Lung (tissue), 12 donors: ENCODE results near the gene BMP8A. TPM values are rescaled to one million over a fixed set of nuclear protein-coding genes. Genes with fewer than 3 reads are reported as not detected.
"Not testable (repeated sequence)": the region's sequence is repeated elsewhere in the genome, so short reads cannot be mapped to it uniquely, and the experiment has no call there.

Source experiments
- ATAC-seq: fragments of 200-7000 bp; cut with Tn5 transposase; one replicate; pipeline ENCODE4 v1.9.1; 2020; ENCODE audit warnings: moderate number of reproducible peaks; ENCODE audit not compliant: insufficient read depth, low FRiP score
- DNase-seq, 3 donors: peaks; one replicate each; pipeline ENCODE4 v3.0.0-alpha.2; 2013 to 2017
- H3K27ac ChIP-seq, 2 donors: one replicate each; pipeline ENCODE4 v1.5.1; 2013; ENCODE audit warnings: mild to moderate bottlenecking in 2 of 2, moderate library complexity in 2 of 2, control low read depth in 1 of 2, inconsistent platforms in 1 of 2, low read depth in 1 of 2, low read length in 1 of 2
- H3K27me3 ChIP-seq, 3 donors: one replicate each; pipeline ENCODE4 v1.5.1; 2013; ENCODE audit warnings: low read length in 2 of 3; ENCODE audit not compliant: control insufficient read depth in 3 of 3, insufficient read depth in 3 of 3
- H3K36me3 ChIP-seq, 4 donors: one replicate each; pipeline ENCODE4 v1.5.1; 2013; ENCODE audit warnings: low read length in 4 of 4, mild to moderate bottlenecking in 1 of 4, moderate library complexity in 1 of 4; ENCODE audit not compliant: control insufficient read depth in 4 of 4, insufficient read depth in 4 of 4
- H3K4me1 ChIP-seq, 5 donors: one replicate each; pipeline ENCODE4 v1.5.1; 2013; ENCODE audit warnings: low read length in 5 of 5, mild to moderate bottlenecking in 2 of 5, moderate library complexity in 1 of 5; ENCODE audit not compliant: control insufficient read depth in 5 of 5, insufficient read depth in 5 of 5
- H3K4me3 ChIP-seq: one replicate; pipeline ENCODE4 v1.5.1; 2013; ENCODE audit warnings: mild to moderate bottlenecking, control low read depth, moderate library complexity
- H3K9ac ChIP-seq, 2 donors: one replicate each; pipeline ENCODE4 v1.5.1; 2013; ENCODE audit warnings: low read length in 2 of 2, control low read depth in 1 of 2; ENCODE audit not compliant: insufficient read depth in 1 of 2
- H3K9me3 ChIP-seq, 4 donors: one replicate each; pipeline ENCODE4 v1.5.1; 2013; ENCODE audit warnings: low read length in 3 of 4, mild to moderate bottlenecking in 1 of 4, moderate library complexity in 1 of 4; ENCODE audit not compliant: control insufficient read depth in 4 of 4, insufficient read depth in 3 of 4
- CTCF ChIP-seq: IDR thresholded peaks from 2 replicates; pipeline ENCODE4 v1.5.1; 2012; ENCODE audit warnings: mild to moderate bottlenecking; ENCODE audit errors: control extremely low read depth, extremely low read depth
- WGBS, 2 donors: extraction: QIAGEN DNeasy Blood & Tissue Kit; methylation state at CpG; one replicate each; pipeline ENCODE4 v1.1.7; 2013; 5-methylcytosine and 5-hydroxymethylcytosine counted together
- polyA plus RNA-seq, 2 donors: library from polyadenylated mRNA; stranded (reverse); fragments of 200-250 nt; gene quantifications; one replicate each; pipeline ENCODE4 v1.2.1, GENCODE V29; 2013
- total RNA-seq, 2 donors: library from RNA; depleted of rRNA in 1 of 2; stranded (reverse); fragments of >200 nt in 1 of 2; gene quantifications; one replicate each; pipeline ENCODE4 v1.2.1, GENCODE V29; 2014 to 2021
- donor health status: control.
- donor health status: control.
- donor health status: Bipolar disorder and iron deficiency.
- donor health status: healthy.
- donor health status: DM: yes; HTN: yes; CAD: no.

BMP8A gene
- total and polyA plus RNA-seq, 4 donors = 0.30 to 0.68 (median 0.55) TPM; not detected in 1

- Histone ChIP-seq H3K4me1 (peaks cover 0 to 4% (median 0%) of the 10 kb centered on the region in 5 donors), H3K36me3 (peaks cover 46 to 81% (median 54%) of the 10 kb centered on the region in 4 donors), H3K4me3 (no peak overlapping the region), H3K27me3 (no peaks in the 10 kb centered on the region), H3K9ac (no peak overlapping the region), H3K9me3 (no peaks in the 10 kb centered on the region), H3K27ac (no peak overlapping the region)
- ATAC-seq = no peak
- DNase-seq = no peak
- WGBS, 2 donors = 84 to 87% methylated on average over 3 of the region's 3 CpGs
- TF ChIP-seq CTCF = no peak
These were observed 24.9 kb upstream of the BMP8A start for GRCh38 chr1:39466413-39467107.

DNA sequence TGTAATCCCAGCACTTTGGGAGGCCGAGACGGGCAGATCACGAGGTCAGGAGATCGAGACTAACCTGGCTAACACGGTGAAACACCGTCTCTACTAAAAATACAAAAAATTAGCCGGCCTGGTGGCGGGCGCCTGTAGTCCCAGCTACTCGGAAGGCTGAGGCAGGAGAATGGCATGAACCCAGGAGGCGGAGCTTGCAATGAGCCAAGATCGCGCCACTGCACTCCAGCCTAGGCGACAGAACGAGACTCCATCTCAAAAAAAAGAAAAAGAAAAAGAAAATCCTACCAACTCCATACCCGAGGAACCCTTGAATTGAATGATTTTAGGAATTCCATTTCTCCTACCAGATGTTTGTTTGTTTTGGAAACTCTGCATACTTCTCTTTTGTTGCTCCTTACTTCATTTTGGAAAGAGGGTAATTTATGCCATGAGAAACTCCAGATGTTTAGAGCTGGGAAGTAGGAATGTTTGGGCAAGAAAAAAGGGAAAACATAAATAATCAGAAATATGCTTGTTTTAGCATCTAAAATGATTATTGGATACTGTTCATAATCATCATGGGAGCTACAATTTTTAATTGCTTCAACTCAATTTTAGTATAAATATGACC is 24.2 kb upstream of the BMP8A start:
- not testable (repeated sequence) for H3K9me3 ChIP-seq, H3K27me3 ChIP-seq, H3K4me1 ChIP-seq, H3K27ac ChIP-seq, H3K4me3 ChIP-seq, ATAC-seq, H3K9ac ChIP-seq
- WGBS, 2 donors = 69 to 93% methylated on average over 16 of the region's 16 CpGs
- peak in 2 of 3 donors; percentile 44 to 68 for DNase-seq
- peaks cover 43 to 81% (median 52%) of the 10 kb centered on the region in 4 donors for H3K36me3 ChIP-seq

GRCh38 chr1:39469150-39469549 is 22.3 kb upstream of the BMP8A start:
- peaks cover 0 to 4% (median 0%) of the 10 kb centered on the region in 5 donors for H3K4me1 ChIP-seq
- no peak overlapping the region for H3K9ac ChIP-seq
- no peak overlapping the region for H3K4me3 ChIP-seq
- no peaks in the 10 kb centered on the region for H3K9me3 ChIP-seq
- no peak for TF ChIP-seq CTCF
- WGBS, 2 donors = 70 to 77% methylated on average over 3 of the region's 3 CpGs
- H3K27ac ChIP-seq = no peak overlapping the region
- H3K36me3 ChIP-seq = peaks cover 41 to 80% (median 49%) of the 10 kb centered on the region in 4 donors
- DNase-seq (no peak), ATAC-seq (no peak)
- no peaks in the 10 kb centered on the region for H3K27me3 ChIP-seq

DNA sequence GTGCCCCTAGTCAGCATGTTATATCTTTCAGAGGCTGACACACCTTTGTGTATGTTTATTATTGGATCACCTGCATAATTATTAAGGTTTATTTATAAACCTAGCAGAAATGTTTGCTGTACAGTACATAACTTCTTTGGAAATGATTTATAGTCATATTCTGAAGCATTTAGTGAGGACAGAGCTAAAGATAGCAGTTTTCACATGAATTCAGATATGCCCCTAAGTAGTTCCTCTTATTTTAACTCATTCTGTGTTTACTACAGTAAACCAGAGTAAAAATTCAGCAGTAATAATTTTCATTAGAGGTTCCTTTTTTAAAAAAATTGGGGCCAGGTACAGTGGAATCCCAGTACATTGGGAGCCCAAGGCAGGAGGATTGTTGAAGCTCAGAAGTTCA is 21.4 kb upstream of the BMP8A start:
- H3K36me3 ChIP-seq = peaks cover 37 to 80% (median 47%) of the 10 kb centered on the region in 4 donors
- no peak overlapping the region for H3K9ac ChIP-seq
- peaks cover 0 to 4% (median 0%) of the 10 kb centered on the region in 5 donors for H3K4me1 ChIP-seq
- TF ChIP-seq CTCF = no peak
- DNase-seq (no peak), ATAC-seq (no peak)
- no peaks in the 10 kb centered on the region for H3K27me3 ChIP-seq
- H3K4me3 ChIP-seq = no peak overlapping the region
- no peaks in the 10 kb centered on the region for H3K9me3 ChIP-seq
- H3K27ac ChIP-seq = no peak overlapping the region
